ENCODE results near the gene CMTM8. TPM values are rescaled to one million over a fixed set of nuclear protein-coding genes. Genes with fewer than 3 reads are reported as not detected.

The CMTM8 gene
- total and polyA plus RNA-seq, 2 experiments from 2014 or later = 19.9 to 24.5 TPM

DNA sequence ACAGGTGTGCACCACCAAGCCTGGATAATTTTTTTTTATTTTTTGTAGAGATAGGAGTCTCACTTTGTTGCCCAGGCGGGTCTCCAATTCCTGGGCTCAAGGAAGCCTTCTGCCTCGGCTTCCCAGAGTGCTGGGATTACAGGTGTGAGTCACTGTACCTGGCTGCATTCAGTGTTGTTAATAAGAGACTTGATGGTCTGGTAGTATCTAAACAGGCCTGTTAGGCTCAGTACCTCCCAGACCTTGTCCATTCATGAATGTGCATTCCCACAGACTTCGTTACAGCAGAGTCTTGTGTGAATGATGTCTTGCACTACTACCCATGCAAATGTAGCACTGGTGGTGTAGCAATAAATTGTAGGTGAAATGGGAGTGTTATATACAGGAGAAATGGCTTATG lies 17.7 kb downstream of the CMTM8 start:
- Histone ChIP-seq H4K20me1 (replicated peaks; ENCODE audit: insufficient read depth) (no peaks in the 10 kb centered on the region), H3K27ac (ENCODE audit: low read depth) (no peak overlapping the region), H3K4me2 (no peak overlapping the region), H3K4me3 (no peak overlapping the region), H3K36me3 (ENCODE audit: insufficient read depth) (no peaks in the 10 kb centered on the region), H3K4me1 (ENCODE audit: insufficient read depth) (no peaks in the 10 kb centered on the region), H3K9me2 (ENCODE audit: insufficient read depth) (no peaks in the 10 kb centered on the region; the same call in 1 of the 2 replicates), H3F3A (replicated peaks; ENCODE audit: low read depth) (no peaks in the 10 kb centered on the region), H3K79me2 (replicated peaks; ENCODE audit: insufficient read depth) (peaks cover 17% of the 10 kb centered on the region), H2AFZ (no peak overlapping the region), H3K27me3 (ENCODE audit: insufficient read depth) (no peaks in the 10 kb centered on the region)
- no peak for DNase-seq (ENCODE audit: low spot score)
- Mint-ChIP-seq H3K9me3 (peaks cover 16% of the 10 kb centered on the region; the same call in 2 of the 3 replicates), H3K4me3 (no peak overlapping the region), H3K4me1 (no peaks in the 10 kb centered on the region), H3K36me3 (ENCODE audit: low read depth) (peaks cover 21% of the 10 kb centered on the region), H3K27ac (no peak overlapping the region), H3K27me3 (ENCODE audit: insufficient read depth, low read depth, poor library complexity) (peaks cover 2% of the 10 kb centered on the region)
- TF ChIP-seq CREB1 (CRISPR knock-in tag; IDR thresholded peaks at IDR 0.05; ENCODE audit: low read depth) (no peak), POLR2AphosphoS5 (IDR thresholded peaks at IDR 0.05; ENCODE audit: low read depth) (no peak), ZNF331 (CRISPR knock-in tag; IDR thresholded peaks at IDR 0.05; ENCODE audit: low read depth) (no peak), ZNF114 (CRISPR knock-in tag; IDR thresholded peaks at IDR 0.05) (no peak), EZH2phosphoT487 (IDR thresholded peaks at IDR 0.05; ENCODE audit: unreplicated experiment) (no peak), STAT1 (IDR thresholded peaks at IDR 0.05; ENCODE audit: unreplicated experiment) (no peak), EZH2 (IDR thresholded peaks at IDR 0.05; ENCODE audit: low read depth, unreplicated experiment) (no peak)
- TF ChIP-seq, protein P1, sequence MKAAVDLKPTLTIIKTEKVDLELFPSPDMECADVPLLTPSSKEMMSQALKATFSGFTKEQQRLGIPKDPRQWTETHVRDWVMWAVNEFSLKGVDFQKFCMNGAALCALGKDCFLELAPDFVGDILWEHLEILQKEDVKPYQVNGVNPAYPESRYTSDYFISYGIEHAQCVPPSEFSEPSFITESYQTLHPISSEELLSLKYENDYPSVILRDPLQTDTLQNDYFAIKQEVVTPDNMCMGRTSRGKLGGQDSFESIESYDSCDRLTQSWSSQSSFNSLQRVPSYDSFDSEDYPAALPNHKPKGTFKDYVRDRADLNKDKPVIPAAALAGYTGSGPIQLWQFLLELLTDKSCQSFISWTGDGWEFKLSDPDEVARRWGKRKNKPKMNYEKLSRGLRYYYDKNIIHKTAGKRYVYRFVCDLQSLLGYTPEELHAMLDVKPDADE (IDR thresholded peaks at IDR 0.05) = no peak
- TF ChIP-seq, protein P2, sequence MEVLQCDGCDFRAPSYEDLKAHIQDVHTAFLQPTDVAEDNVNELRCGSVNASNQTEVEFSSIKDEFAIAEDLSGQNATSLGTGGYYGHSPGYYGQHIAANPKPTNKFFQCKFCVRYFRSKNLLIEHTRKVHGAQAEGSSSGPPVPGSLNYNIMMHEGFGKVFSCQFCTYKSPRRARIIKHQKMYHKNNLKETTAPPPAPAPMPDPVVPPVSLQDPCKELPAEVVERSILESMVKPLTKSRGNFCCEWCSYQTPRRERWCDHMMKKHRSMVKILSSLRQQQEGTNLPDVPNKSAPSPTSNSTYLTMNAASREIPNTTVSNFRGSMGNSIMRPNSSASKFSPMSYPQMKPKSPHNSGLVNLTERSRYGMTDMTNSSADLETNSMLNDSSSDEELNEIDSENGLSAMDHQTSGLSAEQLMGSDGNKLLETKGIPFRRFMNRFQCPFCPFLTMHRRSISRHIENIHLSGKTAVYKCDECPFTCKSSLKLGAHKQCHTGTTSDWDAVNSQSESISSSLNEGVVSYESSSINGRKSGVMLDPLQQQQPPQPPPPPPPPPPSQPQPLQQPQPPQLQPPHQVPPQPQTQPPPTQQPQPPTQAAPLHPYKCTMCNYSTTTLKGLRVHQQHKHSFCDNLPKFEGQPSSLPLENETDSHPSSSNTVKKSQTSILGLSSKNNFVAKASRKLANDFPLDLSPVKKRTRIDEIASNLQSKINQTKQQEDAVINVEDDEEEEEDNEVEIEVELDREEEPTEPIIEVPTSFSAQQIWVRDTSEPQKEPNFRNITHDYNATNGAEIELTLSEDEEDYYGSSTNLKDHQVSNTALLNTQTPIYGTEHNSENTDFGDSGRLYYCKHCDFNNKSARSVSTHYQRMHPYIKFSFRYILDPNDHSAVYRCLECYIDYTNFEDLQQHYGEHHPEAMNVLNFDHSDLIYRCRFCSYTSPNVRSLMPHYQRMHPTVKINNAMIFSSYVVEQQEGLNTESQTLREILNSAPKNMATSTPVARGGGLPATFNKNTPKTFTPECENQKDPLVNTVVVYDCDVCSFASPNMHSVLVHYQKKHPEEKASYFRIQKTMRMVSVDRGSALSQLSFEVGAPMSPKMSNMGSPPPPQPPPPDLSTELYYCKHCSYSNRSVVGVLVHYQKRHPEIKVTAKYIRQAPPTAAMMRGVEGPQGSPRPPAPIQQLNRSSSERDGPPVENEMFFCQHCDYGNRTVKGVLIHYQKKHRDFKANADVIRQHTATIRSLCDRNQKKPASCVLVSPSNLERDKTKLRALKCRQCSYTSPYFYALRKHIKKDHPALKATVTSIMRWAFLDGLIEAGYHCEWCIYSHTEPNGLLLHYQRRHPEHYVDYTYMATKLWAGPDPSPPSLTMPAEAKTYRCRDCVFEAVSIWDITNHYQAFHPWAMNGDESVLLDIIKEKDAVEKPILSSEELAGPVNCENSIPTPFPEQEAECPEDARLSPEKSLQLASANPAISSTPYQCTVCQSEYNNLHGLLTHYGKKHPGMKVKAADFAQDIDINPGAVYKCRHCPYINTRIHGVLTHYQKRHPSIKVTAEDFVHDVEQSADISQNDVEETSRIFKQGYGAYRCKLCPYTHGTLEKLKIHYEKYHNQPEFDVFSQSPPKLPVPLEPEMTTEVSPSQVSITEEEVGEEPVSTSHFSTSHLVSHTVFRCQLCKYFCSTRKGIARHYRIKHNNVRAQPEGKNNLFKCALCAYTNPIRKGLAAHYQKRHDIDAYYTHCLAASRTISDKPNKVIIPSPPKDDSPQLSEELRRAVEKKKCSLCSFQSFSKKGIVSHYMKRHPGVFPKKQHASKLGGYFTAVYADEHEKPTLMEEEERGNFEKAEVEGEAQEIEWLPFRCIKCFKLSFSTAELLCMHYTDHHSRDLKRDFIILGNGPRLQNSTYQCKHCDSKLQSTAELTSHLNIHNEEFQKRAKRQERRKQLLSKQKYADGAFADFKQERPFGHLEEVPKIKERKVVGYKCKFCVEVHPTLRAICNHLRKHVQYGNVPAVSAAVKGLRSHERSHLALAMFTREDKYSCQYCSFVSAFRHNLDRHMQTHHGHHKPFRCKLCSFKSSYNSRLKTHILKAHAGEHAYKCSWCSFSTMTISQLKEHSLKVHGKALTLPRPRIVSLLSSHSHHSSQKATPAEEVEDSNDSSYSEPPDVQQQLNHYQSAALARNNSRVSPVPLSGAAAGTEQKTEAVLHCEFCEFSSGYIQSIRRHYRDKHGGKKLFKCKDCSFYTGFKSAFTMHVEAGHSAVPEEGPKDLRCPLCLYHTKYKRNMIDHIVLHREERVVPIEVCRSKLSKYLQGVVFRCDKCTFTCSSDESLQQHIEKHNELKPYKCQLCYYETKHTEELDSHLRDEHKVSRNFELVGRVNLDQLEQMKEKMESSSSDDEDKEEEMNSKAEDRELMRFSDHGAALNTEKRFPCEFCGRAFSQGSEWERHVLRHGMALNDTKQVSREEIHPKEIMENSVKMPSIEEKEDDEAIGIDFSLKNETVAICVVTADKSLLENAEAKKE (CRISPR knock-in tag; IDR thresholded peaks at IDR 0.05) = no peak
- TF ChIP-seq, protein P3, sequence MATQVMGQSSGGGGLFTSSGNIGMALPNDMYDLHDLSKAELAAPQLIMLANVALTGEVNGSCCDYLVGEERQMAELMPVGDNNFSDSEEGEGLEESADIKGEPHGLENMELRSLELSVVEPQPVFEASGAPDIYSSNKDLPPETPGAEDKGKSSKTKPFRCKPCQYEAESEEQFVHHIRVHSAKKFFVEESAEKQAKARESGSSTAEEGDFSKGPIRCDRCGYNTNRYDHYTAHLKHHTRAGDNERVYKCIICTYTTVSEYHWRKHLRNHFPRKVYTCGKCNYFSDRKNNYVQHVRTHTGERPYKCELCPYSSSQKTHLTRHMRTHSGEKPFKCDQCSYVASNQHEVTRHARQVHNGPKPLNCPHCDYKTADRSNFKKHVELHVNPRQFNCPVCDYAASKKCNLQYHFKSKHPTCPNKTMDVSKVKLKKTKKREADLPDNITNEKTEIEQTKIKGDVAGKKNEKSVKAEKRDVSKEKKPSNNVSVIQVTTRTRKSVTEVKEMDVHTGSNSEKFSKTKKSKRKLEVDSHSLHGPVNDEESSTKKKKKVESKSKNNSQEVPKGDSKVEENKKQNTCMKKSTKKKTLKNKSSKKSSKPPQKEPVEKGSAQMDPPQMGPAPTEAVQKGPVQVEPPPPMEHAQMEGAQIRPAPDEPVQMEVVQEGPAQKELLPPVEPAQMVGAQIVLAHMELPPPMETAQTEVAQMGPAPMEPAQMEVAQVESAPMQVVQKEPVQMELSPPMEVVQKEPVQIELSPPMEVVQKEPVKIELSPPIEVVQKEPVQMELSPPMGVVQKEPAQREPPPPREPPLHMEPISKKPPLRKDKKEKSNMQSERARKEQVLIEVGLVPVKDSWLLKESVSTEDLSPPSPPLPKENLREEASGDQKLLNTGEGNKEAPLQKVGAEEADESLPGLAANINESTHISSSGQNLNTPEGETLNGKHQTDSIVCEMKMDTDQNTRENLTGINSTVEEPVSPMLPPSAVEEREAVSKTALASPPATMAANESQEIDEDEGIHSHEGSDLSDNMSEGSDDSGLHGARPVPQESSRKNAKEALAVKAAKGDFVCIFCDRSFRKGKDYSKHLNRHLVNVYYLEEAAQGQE (IDR thresholded peaks at IDR 0.05; ENCODE audit: unreplicated experiment) = no peak
- no peak for ATAC-seq
